Fibroblast of villous mesenchyme (primary cell): Measurements from ENCODE around the gene GUCA2B. TPM values are rescaled to one million over a fixed set of nuclear protein-coding genes. Genes with fewer than 3 reads are reported as not detected.

Experiments used
- DNase-seq: peaks from one replicate; pipeline ENCODE4 v3.0.0-alpha.2; 2010; ENCODE audit warnings: low read depth
- H3K4me3 ChIP-seq: 2 replicates; pipeline ENCODE4 v1.5.1; 2011; ENCODE audit warnings: low read depth, mild to moderate bottlenecking, low read length
- total RNA-seq: library from RNA; depleted of rRNA; stranded (reverse); fragments of >200 nt; gene quantifications from 2 replicates; pipeline ENCODE4 v1.2.3, GENCODE V29; 2012
- TF ChIP-seq, protein P1 (sequence below): IDR thresholded peaks from 2 replicates; pipeline ENCODE4 v1.5.1; 2012; ENCODE audit warnings: low read depth, mild to moderate bottlenecking, low read length; ENCODE audit not compliant: insufficient read depth

Gene GUCA2B
- total RNA-seq, 1 donor: not detected

DNA sequence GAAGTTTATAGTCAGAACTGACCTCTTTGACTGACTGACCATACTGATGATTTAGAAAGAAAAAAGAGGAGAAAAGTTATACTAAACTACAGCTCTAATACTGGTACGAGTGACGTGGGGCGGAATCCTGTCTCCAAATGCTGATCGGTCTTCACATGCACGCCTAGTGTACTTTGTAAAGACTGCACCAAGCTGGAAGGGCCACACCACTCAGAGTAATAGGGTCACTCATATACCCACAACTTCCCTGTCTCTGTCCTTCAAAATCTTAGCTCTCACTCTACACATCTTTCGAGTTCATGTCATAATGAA lies 30.7 kb downstream of the GUCA2B start:
- H3K4me3 ChIP-seq: no peak overlapping the region
- DNase-seq: no peak
- TF ChIP-seq, protein P1, sequence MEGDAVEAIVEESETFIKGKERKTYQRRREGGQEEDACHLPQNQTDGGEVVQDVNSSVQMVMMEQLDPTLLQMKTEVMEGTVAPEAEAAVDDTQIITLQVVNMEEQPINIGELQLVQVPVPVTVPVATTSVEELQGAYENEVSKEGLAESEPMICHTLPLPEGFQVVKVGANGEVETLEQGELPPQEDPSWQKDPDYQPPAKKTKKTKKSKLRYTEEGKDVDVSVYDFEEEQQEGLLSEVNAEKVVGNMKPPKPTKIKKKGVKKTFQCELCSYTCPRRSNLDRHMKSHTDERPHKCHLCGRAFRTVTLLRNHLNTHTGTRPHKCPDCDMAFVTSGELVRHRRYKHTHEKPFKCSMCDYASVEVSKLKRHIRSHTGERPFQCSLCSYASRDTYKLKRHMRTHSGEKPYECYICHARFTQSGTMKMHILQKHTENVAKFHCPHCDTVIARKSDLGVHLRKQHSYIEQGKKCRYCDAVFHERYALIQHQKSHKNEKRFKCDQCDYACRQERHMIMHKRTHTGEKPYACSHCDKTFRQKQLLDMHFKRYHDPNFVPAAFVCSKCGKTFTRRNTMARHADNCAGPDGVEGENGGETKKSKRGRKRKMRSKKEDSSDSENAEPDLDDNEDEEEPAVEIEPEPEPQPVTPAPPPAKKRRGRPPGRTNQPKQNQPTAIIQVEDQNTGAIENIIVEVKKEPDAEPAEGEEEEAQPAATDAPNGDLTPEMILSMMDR: no peak

DNA sequence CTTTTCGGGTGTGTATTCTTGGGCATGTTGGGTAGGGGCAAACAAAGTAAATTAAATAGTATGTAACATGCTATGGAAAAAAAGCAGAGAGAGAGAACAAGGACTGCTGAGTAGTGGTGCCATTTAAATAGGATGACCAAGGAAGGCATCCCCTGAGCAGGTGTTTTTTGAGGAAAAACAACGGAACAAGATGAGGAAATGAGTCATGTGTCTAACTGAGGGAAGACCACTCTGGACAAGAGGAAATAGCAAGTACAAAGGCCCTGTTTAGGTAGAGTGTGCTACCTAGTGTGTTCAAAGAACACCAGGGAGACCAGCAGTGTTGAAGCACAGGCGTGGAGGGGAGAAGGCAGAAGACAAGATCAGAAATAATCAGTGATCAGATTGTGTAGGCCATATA lies 31.4 kb downstream of the GUCA2B start:
- no peak for DNase-seq
- TF ChIP-seq, protein P1: no peak
- H3K4me3 ChIP-seq: no peak overlapping the region

DNA sequence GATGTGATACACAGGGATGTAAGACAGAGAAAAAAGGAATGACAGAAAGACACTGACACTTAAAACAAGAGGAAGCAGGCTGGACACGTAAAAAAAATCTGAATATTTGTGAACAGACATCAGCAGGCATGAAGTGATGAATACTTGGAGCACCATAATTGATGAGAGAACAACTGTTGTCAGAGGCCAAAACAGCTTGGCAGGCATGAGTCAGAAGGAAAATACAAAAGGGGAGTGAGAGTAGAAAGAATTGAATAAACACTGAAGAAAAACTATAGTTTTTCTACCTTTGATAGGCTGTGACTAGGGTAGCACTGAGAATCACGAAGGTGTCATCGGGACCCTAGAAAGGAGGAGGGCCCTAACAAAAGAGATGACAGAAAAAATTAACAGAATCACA lies 32.9 kb downstream of the GUCA2B start:
- no peak for DNase-seq
- TF ChIP-seq, protein P1: no peak
- no peak overlapping the region for H3K4me3 ChIP-seq

GRCh38 chr1:42189931-42190853 lies 37.0 kb downstream of the GUCA2B start:
- H3K4me3 ChIP-seq: no peak overlapping the region
- DNase-seq: no peak
- TF ChIP-seq, protein P1: no peak

- DNase-seq: no peak
- TF ChIP-seq, protein P1: no peak
- H3K4me3 ChIP-seq: no peak overlapping the region
Measured at GRCh38 chr1:42191319-42191718, 38.1 kb downstream of the GUCA2B start.

- TF ChIP-seq, protein P1: no peak
- H3K4me3 ChIP-seq: no peak overlapping the region
- DNase-seq: no peak
Measured at GRCh38 chr1:42192106-42192505, 38.9 kb downstream of the GUCA2B start.
